Measurements from ENCODE around the gene ZNF580. TPM values are rescaled to one million over a fixed set of nuclear protein-coding genes. Genes with fewer than 3 reads are reported as not detected.

The ZNF580 gene
- total and polyA plus RNA-seq, 2 of the 13 experiments (the other 11 are each of a cell fraction or from before 2014, with no cell fraction given): 4.4 to 6.0 TPM

DNA sequence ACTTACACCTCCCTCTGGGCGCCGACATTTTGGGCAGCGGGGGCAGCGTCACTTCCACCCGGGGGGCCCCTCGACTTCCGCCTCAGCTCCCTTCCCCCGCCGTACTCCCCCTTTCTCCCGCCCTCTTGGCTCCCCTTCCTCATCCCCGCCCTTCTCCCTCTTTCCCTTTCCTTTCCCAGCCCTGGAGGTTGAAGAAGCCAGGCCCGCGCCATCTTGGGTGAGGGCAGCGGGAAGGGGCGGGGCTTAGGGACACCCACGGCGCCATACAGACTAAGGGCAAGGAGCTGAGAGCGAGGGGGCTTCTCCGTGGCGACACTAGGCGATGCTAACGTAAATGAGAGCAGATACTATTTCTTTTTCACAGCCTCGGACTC, 41.3 kb upstream of the ZNF580 start, which contains the start of gene FIZ1 (continued):
- TF ChIP-seq GFI1 (CRISPR knock-in tag; IDR thresholded peaks at IDR 0.05; ENCODE audit: borderline replicate concordance) (no peak), RAD51 (IDR thresholded peaks at IDR 0.05; ENCODE audit: borderline replicate concordance) (no peak), ZBTB33 (CRISPR knock-in tag; IDR thresholded peaks at IDR 0.05) (no peak), NONO (IDR thresholded peaks at IDR 0.05) (no peak), NONO (CRISPR knock-in tag; conservative IDR thresholded peaks at IDR 0.05) (peak; percentile 91), U2AF2 (IDR thresholded peaks at IDR 0.05; ENCODE audit: low read depth, low read length) (no peak), ZNF34 (CRISPR knock-in tag; IDR thresholded peaks at IDR 0.05; ENCODE audit: borderline replicate concordance) (0 out of 2 replicates have a peak, but pooled peaks have one; percentile 24), THYN1 (CRISPR knock-in tag; IDR thresholded peaks at IDR 0.05; ENCODE audit: borderline replicate concordance, low read depth) (no peak), CBX5 (CRISPR knock-in tag; IDR thresholded peaks at IDR 0.05; ENCODE audit: borderline replicate concordance) (no peak), NCOA2 (CRISPR knock-in tag; IDR thresholded peaks at IDR 0.05) (no peak), YEATS2 (CRISPR knock-in tag; IDR thresholded peaks at IDR 0.05; ENCODE audit: borderline replicate concordance) (no peak; the same call in none of the 2 replicates), NCOA5 (CRISPR knock-in tag; IDR thresholded peaks at IDR 0.05) (no peak), ZNF253 (CRISPR knock-in tag; IDR thresholded peaks at IDR 0.05; ENCODE audit: borderline replicate concordance) (no peak), FOXK2 (IDR thresholded peaks at IDR 0.05) (no peak), ZNF33B (CRISPR knock-in tag; IDR thresholded peaks at IDR 0.05) (no peak), ZHX1 (CRISPR knock-in tag; IDR thresholded peaks at IDR 0.05; ENCODE audit: low read depth) (peak; percentile 41; the same call in 1 of the 2 replicates), SETDB1 (CRISPR knock-in tag; IDR thresholded peaks at IDR 0.05; ENCODE audit: borderline replicate concordance) (no peak), ZFP62 (CRISPR knock-in tag; IDR thresholded peaks at IDR 0.05) (no peak), SP5 (CRISPR knock-in tag; IDR thresholded peaks at IDR 0.05; ENCODE audit: borderline replicate concordance, low read depth) (peak; percentile 79), ZNF124 (CRISPR knock-in tag; IDR thresholded peaks at IDR 0.05) (peak; percentile 48; the same call in 1 of the 2 replicates), REL (CRISPR knock-in tag; conservative IDR thresholded peaks at IDR 0.05) (no peak)
- TF ChIP-seq, protein P1, sequence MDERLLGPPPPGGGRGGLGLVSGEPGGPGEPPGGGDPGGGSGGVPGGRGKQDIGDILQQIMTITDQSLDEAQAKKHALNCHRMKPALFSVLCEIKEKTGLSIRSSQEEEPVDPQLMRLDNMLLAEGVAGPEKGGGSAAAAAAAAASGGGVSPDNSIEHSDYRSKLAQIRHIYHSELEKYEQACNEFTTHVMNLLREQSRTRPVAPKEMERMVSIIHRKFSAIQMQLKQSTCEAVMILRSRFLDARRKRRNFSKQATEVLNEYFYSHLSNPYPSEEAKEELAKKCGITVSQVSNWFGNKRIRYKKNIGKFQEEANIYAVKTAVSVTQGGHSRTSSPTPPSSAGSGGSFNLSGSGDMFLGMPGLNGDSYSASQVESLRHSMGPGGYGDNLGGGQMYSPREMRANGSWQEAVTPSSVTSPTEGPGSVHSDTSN (CRISPR knock-in tag; IDR thresholded peaks at IDR 0.05): no peak
- TF ChIP-seq, protein P2, sequence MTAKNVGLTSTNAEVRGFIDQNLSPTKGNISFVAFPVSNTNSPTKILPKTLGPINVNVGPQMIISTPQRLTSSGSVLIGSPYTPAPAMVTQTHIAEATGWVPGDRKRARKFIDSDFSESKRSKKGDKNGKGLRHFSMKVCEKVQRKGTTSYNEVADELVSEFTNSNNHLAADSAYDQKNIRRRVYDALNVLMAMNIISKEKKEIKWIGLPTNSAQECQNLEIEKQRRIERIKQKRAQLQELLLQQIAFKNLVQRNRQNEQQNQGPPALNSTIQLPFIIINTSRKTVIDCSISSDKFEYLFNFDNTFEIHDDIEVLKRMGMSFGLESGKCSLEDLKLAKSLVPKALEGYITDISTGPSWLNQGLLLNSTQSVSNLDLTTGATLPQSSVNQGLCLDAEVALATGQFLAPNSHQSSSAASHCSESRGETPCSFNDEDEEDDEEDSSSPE (CRISPR knock-in tag; IDR thresholded peaks at IDR 0.05): 0 out of 2 replicates have a peak, but pooled peaks have one; percentile 14
- TF ChIP-seq, protein P3, sequence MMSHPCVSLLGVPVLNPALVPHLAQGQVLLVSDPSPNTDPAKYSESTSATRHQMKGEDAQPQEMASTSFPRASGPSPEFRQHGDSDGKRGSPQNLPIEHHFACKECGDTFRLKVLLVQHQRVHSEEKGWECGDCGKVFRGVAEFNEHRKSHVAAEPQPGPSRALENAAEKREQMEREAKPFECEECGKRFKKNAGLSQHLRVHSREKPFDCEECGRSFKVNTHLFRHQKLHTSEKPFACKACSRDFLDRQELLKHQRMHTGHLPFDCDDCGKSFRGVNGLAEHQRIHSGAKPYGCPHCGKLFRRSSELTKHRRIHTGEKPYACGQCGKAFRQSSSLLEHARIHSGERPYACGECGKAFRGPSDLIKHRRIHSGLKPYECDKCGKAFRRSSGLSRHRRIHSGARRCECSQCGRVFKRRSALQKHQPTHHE (CRISPR knock-in tag; IDR thresholded peaks at IDR 0.05; ENCODE audit: borderline replicate concordance): peak; percentile 4; the same call in 1 of the 2 replicates
